ENCODE data around the gene C4orf50. TPM values are rescaled to one million over a fixed set of nuclear protein-coding genes. Genes with fewer than 3 reads are reported as not detected.

Gene C4orf50
- 0.02 TPM for polyA plus RNA-seq (ENCODE audit: insufficient read length)
- long read RNA-seq, donor 1: 0 reads
- long read RNA-seq, donor 2: 0 reads
- long read RNA-seq, donor 3: 0 reads
- long read RNA-seq, donor 4: 0 reads
- long read RNA-seq, donor 5: 0 reads
- long read RNA-seq, donor 6: 0 reads
- long read RNA-seq, donor 7: 0 reads
- long read RNA-seq, donor 8: 0 reads

- no peak for DNase-seq
These were observed at the start of gene C4orf50 for GRCh38 chr4:6018331-6018730. C4orf50 (minus strand) TSS chr4:6018431.

GRCh38 chr4:6065934-6066590, 47.8 kb upstream of the C4orf50 start:
- DNase-seq: no peak

DNA sequence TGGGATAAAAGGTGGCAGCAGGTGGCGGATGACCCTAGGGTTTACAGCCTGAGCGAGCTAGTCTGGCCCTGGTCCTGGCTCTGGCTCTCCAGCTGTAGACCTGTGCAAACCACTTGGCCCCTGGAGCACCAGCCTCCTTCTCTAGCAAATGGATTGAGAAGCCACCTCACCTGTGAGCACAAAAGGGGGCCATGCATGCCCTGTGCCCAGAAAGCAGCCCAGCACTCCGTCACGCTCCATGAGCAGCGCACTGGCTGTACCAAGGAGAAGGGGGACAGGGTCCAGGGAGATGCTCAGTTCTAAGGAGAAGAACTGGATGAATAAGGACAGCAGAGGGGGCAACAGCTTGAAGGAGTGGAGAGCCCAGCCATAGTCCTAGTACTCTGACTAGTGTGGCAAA, 46.9 kb upstream of the C4orf50 start:
- no peak for DNase-seq

- no peak for DNase-seq
These were observed 46.2 kb upstream of the C4orf50 start for GRCh38 chr4:6064383-6064782.

GRCh38 chr4:6063684-6064083, 45.5 kb upstream of the C4orf50 start:
- DNase-seq: no peak

GRCh38 chr4:6062133-6062532, 43.9 kb upstream of the C4orf50 start:
- DNase-seq: no peak

DNA sequence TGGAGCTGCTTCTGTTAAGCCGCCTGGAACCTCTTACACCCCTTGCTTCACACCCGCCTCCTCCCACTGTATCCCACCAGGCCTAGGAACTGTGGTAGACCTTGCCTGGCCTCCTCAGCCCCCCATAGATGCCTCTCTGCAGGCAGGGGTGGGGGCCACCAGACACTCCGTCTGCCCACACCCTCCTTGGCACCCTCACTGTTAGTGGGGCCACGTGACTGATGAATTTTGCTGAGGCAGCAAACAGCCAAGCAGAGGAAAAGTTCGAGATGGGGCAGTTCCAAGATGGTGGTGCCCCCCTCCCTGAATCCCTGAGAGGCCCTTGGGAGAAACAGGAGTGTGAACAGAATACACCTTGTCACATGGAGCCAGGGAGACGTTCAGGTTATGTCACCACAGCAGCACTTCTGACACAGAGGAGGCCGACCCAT, 41.2 kb upstream of the C4orf50 start:
- no peak for DNase-seq

DNA sequence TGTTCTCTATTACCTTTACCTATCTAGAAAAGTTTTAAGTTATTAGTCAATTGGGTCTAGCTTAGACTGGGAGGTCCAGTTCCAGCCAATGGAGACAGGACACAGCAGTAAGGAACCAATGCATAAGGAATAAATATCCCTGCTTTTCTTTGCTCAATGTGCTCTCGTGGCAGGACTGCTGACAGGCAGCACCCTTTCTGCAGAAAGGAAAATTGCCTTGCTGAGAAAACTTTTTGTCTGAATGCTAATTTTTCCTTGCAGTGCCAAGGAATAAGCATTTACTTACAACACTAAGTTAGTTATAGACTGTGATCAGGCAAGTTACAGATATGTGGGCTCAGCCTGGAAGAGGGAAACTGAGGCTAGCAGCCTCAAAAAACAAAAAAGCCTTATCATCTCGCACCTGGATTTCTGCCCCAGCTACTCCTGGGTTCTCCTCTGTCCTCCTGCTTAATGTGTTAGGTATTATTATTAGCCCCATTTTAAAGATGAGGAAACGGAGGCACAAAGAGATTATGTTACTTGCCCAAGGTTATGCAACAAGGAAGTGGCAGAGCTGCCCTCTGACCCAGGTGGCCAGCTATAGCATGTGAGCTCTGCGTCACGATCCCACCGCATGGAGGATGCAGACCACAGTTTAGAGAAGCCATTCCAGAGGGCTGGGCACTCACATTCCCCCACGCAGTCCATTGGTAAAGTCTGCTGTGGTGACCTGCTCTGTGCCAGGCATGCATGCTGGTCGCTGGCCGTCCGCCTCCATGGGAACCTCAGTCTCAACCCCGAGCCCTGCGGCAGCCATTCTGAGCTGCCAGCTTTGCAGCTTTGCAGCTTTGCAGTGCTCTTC, 40.5 kb upstream of the C4orf50 start:
- no peak for DNase-seq

DNA sequence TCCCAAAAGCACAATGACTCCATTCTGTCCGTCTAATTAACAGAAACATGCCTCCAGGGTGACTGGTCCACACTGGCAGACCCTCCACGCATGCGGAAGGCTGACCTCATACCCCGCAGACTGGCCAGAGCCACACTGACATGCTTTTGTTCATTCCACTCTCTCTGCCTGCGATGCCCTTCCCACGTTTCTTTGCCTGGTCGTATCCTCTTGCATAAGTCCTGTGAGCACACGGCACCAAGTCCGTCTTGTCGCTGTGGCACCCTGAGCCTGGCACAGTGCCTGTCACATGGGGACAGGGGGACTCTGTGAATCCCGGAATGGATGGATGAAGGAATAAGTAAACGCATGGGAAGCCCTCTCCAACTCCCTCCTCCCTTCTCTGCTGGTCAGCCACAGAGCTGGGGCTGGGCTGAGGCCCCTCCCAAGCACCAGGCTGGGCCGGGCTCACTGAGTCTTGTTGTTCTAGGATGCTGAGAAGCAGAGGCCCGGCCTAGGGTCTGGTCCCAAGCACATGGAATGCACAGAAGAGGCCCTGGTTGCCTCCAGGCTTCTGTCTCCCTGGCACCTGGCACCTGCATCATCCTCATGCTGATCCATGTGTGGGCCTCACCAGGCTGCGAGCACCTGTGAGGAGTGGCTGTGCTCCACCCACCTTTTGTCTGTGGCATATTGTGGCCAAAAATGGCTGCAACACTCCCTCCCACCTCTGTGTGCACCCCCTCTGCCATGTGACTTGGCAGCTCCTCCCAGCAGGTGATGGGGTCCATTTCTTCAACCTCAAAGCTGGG, 38.9 kb upstream of the C4orf50 start:
- no peak for DNase-seq

DNA sequence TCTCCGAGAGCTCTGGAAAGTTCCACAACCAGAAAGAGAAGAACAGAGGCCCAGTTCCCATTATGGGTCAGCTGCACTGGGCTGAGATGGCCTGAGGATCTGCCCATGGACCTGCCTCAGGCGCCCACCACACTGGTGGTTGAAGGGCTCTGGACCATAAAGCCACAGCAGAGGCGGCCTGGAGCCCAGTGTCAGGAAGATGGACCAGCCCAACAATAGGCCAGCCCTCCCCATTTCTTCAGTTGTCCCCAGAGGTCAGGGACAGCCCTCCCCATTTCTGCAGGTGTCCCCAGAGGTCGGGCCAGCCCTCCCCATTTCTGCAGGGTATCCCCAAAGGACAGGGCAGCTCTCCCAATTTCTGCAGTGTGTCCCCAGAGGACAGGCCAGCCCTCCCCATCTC, 37.2 kb upstream of the C4orf50 start:
- DNase-seq: no peak

DNA sequence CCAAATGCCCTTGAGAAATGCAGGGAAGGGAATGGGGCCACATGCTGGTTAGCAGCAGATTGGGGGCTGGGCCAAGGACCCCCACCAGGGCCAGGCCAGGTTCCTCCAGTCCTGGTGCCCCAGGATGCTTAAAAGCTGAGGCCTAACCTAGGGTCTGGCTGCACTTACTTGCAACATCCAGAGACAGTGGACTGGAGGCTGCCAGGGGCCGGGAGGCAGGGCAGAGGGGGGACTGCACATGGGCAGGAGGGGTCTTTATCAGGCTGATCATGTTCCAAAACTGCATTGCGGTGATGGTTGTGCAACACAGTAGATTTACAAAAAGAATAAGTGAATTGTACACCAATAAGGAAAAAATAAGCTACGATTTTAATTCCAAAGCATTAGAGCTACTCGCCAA, 36.8 kb upstream of the C4orf50 start:
- DNase-seq: no peak

GRCh38 chr4:6054162-6054922, 36.1 kb upstream of the C4orf50 start:
- no peak for DNase-seq

- DNase-seq: no peak
These were observed 34.4 kb upstream of the C4orf50 start for GRCh38 chr4:6052679-6053078.

DNA sequence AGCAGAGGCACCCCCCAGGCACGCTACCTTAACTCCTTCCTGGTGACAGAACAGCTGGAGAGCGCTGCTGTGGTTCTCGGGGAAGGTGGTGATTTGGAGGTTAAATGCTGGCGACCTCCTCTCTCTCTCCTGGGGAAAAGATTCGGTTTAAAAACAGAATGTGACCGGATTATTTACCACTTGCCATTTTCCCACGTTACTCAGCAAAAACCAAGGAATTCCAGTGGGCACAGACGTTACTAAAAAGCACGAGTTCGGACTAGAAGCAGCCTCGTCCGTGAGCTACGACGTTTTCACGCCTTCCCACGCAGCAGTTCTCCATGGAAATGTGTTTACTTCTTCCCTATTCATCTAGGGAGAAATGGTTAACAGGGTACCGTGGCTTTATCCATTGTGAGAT, 32.3 kb upstream of the C4orf50 start:
- DNase-seq: no peak

DNA sequence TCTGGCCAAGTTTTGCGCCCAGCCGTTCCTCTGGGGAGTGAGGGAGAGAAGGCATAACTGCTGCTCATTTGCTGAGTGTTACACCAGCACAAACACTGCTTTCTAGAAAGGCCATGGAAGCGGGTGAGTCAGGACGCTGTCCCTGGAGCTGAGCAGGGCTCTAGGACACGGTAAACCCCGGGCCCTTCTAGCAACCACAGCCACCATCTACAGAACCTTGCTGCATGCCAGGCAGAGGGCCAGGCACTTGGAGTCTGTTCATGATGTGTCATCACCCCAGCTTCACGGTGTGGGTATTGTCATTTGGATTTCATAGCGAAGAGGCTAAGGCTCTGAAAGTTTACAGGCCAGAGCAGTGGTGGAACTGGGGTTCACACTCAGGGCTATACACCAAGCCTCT, 31.8 kb upstream of the C4orf50 start:
- DNase-seq: no peak

DNA sequence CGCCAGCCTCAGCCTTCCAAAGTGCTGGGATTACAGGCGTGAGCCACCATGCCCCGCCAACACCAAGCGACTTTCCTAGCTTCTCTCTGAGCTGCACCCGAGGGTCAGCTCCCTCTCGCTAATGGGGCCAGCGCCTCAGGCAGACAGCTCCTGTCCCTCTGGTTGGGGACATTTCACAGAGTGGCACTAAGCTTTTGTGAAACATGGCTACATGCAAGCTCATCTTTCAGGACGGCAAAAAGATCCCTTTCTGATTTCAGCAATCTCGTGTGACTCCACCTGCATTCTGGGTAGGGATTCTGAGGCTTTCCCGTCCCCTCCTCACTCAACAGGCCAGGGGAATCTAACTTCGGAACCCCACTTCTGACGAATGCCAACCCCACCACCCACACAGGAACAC, 31.0 kb upstream of the C4orf50 start:
- DNase-seq: no peak

DNA sequence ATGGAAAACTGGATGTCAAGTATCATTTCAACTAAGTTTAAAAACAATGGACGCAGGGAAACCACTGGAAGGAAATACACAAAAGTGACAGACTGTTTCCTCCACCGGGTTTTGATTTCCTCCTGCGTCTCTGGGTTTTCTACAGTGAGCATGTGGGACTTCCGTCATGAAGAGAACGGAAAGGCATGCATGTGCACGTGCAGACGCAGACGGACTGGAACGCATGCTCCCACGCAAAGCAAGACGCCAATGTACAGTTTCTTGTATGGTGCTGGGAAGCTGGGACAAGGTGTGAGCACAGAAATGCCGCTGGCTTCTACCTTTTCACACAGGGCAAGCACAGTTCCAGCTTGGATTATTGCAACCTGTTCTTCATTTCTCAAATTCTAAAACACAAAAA, 30.3 kb upstream of the C4orf50 start:
- no peak for DNase-seq

DNA sequence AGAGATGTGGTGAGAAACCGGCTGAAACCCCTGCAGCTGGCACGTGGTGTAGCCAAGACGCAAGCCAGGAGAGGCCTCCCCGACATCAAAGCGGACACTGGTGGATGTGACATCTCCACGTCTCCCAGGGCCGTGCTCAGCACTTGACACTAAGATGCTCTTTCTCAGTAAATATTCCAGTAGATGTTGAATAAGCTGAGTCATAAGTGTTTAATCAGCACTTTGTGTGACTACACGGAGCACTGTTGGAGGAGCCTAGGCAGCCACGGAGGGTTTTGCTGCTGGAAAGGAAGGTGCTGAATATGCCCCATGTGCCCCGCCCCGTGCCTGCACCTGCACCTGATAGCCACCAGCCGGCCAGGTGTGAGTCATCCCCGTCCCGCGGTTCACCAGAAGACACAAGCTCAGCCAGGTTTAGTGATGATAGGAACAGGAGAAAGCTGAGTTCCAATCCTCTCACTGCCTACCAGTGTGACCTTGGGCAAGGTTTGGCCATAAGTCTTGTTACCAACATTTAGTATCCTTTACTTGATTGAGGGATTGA, 29.0 kb upstream of the C4orf50 start:
- no peak for DNase-seq

GRCh38 chr4:6046526-6047129, 28.4 kb upstream of the C4orf50 start:
- no peak for DNase-seq

DNA sequence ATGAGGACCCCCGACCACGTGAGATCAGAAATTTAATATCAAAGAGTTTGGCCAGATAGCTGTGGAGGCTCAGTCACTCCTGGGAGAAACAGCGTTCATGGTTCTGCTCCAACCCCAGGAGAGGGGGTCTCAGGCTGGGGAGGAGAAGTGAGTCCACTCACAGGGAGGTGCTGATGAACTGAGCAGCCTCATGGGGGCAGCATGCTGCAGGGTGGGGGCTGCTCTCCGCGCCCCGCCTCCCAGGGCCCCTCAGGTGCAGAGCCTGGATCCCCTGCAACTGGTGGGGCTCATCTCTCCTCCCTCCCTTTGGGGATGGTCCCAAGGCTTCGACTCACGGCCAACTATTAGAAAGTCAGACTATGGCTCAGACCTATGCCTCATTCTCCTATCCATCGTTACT, 26.6 kb upstream of the C4orf50 start:
- DNase-seq: no peak

DNA sequence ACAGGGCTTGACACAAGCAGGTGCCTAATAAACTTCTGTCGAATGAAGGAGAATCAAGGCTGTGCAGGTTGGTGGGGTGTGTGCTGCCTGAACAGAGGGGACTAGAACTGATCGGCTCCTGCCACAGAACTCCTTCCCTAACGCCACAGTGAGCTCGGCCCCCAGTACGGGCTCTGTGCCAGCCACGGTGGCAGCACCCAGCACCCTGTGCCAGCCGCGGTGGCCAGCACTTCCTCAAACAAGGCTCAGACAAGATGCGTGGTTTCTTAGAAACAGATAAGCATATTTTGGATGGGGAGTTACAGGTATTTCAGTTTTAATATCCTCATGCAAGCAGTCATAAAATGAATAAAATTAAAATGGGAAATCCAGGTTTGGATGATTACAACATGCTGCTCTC, 26.0 kb upstream of the C4orf50 start:
- no peak for DNase-seq

Data from left kidney (tissue), 8 donors.